HPDE6-E6E7 (cell line): Measurements from ENCODE around the gene NLGN4X.

Experiments used
- DNase-seq: peaks from one replicate; pipeline ENCODE4 v3.0.0; 2011; ENCODE audit warnings: missing footprints; ENCODE audit errors: extremely low spot score

NLGN4X gene

GRCh38 chrX:5867778-5868177, 360.9 kb downstream of the NLGN4X start:
- no peak for DNase-seq

DNA sequence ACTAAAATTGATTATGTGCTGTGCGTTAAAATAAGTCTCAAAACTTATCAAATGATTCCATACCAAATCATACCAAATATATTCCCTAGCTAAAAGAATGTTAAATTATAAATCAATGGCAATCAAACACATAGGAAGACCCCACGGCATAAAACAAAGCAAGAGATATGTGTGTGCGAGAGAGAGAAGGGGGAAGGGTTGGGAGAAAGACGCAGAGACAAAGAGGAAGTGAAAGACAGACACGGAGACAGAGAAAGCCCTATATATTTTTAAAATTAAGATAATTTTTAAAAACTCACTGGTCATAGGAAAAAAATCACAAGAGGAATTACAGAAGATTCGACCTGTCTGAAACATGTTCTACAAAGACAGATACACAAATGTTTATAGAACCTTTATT, 371.4 kb downstream of the NLGN4X start:
- DNase-seq: no peak

GRCh38 chrX:5852941-5853340, 375.7 kb downstream of the NLGN4X start:
- no peak for DNase-seq

GRCh38 chrX:5842601-5843000, 386.1 kb downstream of the NLGN4X start:
- no peak for DNase-seq
